ENCODE results near the gene PRLR. TPM values are rescaled to one million over a fixed set of nuclear protein-coding genes. Genes with fewer than 3 reads are reported as not detected.

The PRLR gene
- total RNA-seq, 1 experiment from 2014 or later: 2.5 TPM

DNA sequence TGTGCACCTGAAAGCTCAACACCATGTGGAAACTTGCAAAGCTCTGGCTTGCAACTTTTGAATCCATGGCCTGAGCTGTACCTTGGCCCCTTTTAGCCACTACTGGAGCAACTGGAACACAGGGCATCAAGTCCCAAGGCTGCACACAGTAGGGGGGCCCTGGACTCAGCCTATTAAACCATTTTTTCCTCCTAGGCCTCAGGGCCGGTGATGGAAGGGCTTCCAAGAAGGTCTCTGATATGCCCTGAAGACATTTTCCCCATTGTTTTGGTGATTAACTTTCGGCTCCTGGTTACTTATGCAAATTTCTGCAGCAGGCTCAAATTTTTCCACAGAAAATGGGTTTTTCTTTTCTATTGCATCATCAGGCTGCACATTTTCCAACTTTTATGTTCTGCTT is 22.7 kb upstream of the PRLR start:
- H3K14ac ChIP-seq (ENCODE audit: insufficient read depth, low read length): no peak overlapping the region
- Mint-ChIP-seq H3K4me1 (peaks cover 9 to 14% of the 10 kb centered on the region in 2 experiments), H3K27me3 (ENCODE audit: low read depth) (no peaks in the 10 kb centered on the region), H3K27ac (no peak overlapping the region), H3K4me3 (no peak overlapping the region), H3K9me3 (peaks cover 41 to 50% of the 10 kb centered on the region in 2 experiments), H3K36me3 (ENCODE audit: insufficient read depth in 1 of 3, low read depth in 3 of 3) (peaks cover 15 to 41% (median 16%) of the 10 kb centered on the region in 3 experiments)
- H4K91ac ChIP-seq (ENCODE audit: insufficient read length, low read depth, low read length): no peak overlapping the region
- WGBS (ENCODE audit: extremely low coverage, insufficient read length, low lambda C conversion rate): no CpG with 5 or more reads among the region's 2 CpGs
- H2BK15ac ChIP-seq (ENCODE audit: low read depth, low read length): no peak overlapping the region
- no peak overlapping the region for H3K9ac ChIP-seq (ENCODE audit: extremely low read depth, insufficient read length, low read length)
- H2BK12ac ChIP-seq (ENCODE audit: insufficient read length, low read depth, low read length): no peak overlapping the region
- no peak overlapping the region for H3K4me2 ChIP-seq (ENCODE audit: insufficient read depth, insufficient read length, low read length)
- H3K18ac ChIP-seq (ENCODE audit: insufficient read length, low read depth, low read length): no peak overlapping the region
- no peak overlapping the region for H2BK5ac ChIP-seq (ENCODE audit: insufficient read length, low read length)
- no peak overlapping the region for H3K4ac ChIP-seq (ENCODE audit: low read depth, low read length)
- H4K20me1 ChIP-seq (ENCODE audit: control insufficient read depth, insufficient read depth, insufficient read length): no peaks in the 10 kb centered on the region
- TF ChIP-seq, protein P1, sequence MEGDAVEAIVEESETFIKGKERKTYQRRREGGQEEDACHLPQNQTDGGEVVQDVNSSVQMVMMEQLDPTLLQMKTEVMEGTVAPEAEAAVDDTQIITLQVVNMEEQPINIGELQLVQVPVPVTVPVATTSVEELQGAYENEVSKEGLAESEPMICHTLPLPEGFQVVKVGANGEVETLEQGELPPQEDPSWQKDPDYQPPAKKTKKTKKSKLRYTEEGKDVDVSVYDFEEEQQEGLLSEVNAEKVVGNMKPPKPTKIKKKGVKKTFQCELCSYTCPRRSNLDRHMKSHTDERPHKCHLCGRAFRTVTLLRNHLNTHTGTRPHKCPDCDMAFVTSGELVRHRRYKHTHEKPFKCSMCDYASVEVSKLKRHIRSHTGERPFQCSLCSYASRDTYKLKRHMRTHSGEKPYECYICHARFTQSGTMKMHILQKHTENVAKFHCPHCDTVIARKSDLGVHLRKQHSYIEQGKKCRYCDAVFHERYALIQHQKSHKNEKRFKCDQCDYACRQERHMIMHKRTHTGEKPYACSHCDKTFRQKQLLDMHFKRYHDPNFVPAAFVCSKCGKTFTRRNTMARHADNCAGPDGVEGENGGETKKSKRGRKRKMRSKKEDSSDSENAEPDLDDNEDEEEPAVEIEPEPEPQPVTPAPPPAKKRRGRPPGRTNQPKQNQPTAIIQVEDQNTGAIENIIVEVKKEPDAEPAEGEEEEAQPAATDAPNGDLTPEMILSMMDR (conservative IDR thresholded peaks at IDR 0.05): no peak
- H2AK5ac ChIP-seq (ENCODE audit: insufficient read length, low read length): no peak overlapping the region
- no peak overlapping the region for H2AFZ ChIP-seq (ENCODE audit: low read length)
- H2BK120ac ChIP-seq (ENCODE audit: low read depth, low read length, poor library complexity, severe bottlenecking): no peak overlapping the region
- no peak overlapping the region for H4K5ac ChIP-seq (ENCODE audit: insufficient read length, low read depth, low read length)
- H3T11ph ChIP-seq (ENCODE audit: low read length): no peak overlapping the region
- no peak overlapping the region for H4K8ac ChIP-seq (replicated peaks; ENCODE audit: insufficient read length, low read depth, low read length)
- H3K9me3 ChIP-seq (ENCODE audit: control insufficient read depth, low read depth, low read length): peaks cover 16% of the 10 kb centered on the region
- H3K27ac ChIP-seq (ENCODE audit: insufficient read length, low read depth, low read length): no peak overlapping the region
- H3K79me2 ChIP-seq (ENCODE audit: insufficient read depth, low read length): no peaks in the 10 kb centered on the region
- no peaks in the 10 kb centered on the region for H3K23me2 ChIP-seq (ENCODE audit: insufficient read length, low read depth, low read length, poor library complexity, severe bottlenecking)
- no peaks in the 10 kb centered on the region for H3K4me1 ChIP-seq (ENCODE audit: insufficient read depth, low read length)
- no peak for DNase-seq
- no peak overlapping the region for H3K56ac ChIP-seq (ENCODE audit: insufficient read length, low read depth, low read length)
- H2BK20ac ChIP-seq (ENCODE audit: low read depth, low read length, poor library complexity, severe bottlenecking): no peak overlapping the region
- no peaks in the 10 kb centered on the region for H3K27me3 ChIP-seq (ENCODE audit: insufficient read depth, low read length)
- H3K79me1 ChIP-seq (ENCODE audit: insufficient read depth, low read depth, low read length, poor library complexity, severe bottlenecking): no peaks in the 10 kb centered on the region
- no peak overlapping the region for H3K23ac ChIP-seq (ENCODE audit: insufficient read length, low read depth, low read length)
